LNCaP clone FGC (cell line): ENCODE results near the gene ADGRD1.

Source experiments
- DNase-seq: peaks from one replicate; pipeline ENCODE4 v3.0.0-alpha.2; 2011; ENCODE audit warnings: low read depth
- H3K4me3 ChIP-seq: 2 replicates; pipeline ENCODE4 v1.5.1; 2011; ENCODE audit warnings: mild to moderate bottlenecking, low read depth, low read length, control low read depth
- CTCF ChIP-seq: IDR thresholded peaks from 2 replicates; pipeline ENCODE4 v1.5.1; 2012; ENCODE audit warnings: mild to moderate bottlenecking; ENCODE audit not compliant: control insufficient read depth, insufficient read depth; ENCODE audit errors: extremely low read depth

ADGRD1 gene

GRCh38 chr12:131129839-131130238 is 176.1 kb downstream of the ADGRD1 start:
- no peak for TF ChIP-seq CTCF
- no peak overlapping the region for H3K4me3 ChIP-seq
- no peak for DNase-seq

GRCh38 chr12:131130311-131130911 is 176.7 kb downstream of the ADGRD1 start:
- no peak overlapping the region for H3K4me3 ChIP-seq
- no peak for TF ChIP-seq CTCF
- DNase-seq: no peak

GRCh38 chr12:131131077-131131807 is 177.5 kb downstream of the ADGRD1 start:
- no peak overlapping the region for H3K4me3 ChIP-seq
- DNase-seq: no peak
- TF ChIP-seq CTCF: no peak

- no peak for TF ChIP-seq CTCF
- H3K4me3 ChIP-seq: no peak overlapping the region
- DNase-seq: no peak
These were observed 178.1 kb downstream of the ADGRD1 start for GRCh38 chr12:131131808-131132117.

- no peak overlapping the region for H3K4me3 ChIP-seq
- no peak for DNase-seq
- TF ChIP-seq CTCF: peak; percentile 67
These were observed 178.6 kb downstream of the ADGRD1 start for GRCh38 chr12:131132118-131132892.

GRCh38 chr12:131133015-131133905 is 179.6 kb downstream of the ADGRD1 start:
- DNase-seq: no peak
- no peak for TF ChIP-seq CTCF
- no peak overlapping the region for H3K4me3 ChIP-seq
